Measurements from ENCODE around the gene STK39. TPM values are rescaled to one million over a fixed set of nuclear protein-coding genes. Genes with fewer than 3 reads are reported as not detected.

The STK39 gene
- total RNA-seq, 2 experiments from 2014 or later = 17.7 to 41.1 TPM

- no peak for TF ChIP-seq CTCF (conservative IDR thresholded peaks at IDR 0.05; ENCODE audit: low read length)
- TF ChIP-seq EZH2phosphoT487 (IDR thresholded peaks at IDR 0.05; ENCODE audit: borderline replicate concordance, low read depth, low read length) = no peak
- Histone ChIP-seq H3K79me2 (ENCODE audit: insufficient read depth, low read depth, low read length) (no peaks in the 10 kb centered on the region), H4K20me1 (ENCODE audit: insufficient read depth, low read length) (no peaks in the 10 kb centered on the region), H3K9me2 (ENCODE audit: insufficient read depth, low read length) (no peaks in the 10 kb centered on the region), H3K27ac (ENCODE audit: low read depth, low read length, poor library complexity, severe bottlenecking) (no peak overlapping the region), H3K9me3 (ENCODE audit: low read length) (peaks cover 4% of the 10 kb centered on the region; the same call in 1 of the 2 replicates), H3K4me2 (ENCODE audit: low read length) (no peak overlapping the region), H3K36me3 (ENCODE audit: insufficient read depth, low read length) (no peaks in the 10 kb centered on the region), H3K4me3 (ENCODE audit: low read depth, low read length, poor library complexity, severe bottlenecking) (no peak overlapping the region), H3K4me1 (ENCODE audit: insufficient read depth, low read length, poor library complexity, severe bottlenecking) (no peaks in the 10 kb centered on the region), H2AFZ (ENCODE audit: low read length) (no peak overlapping the region)
- no TSS peak for BruUV-seq (replicated peaks)
- no peak for DNase-seq (ENCODE audit: low spot score)
- intact Hi-C loops (cut with micrococcal nuclease; ENCODE audit: unreplicated experiment) = no loop called here
- ChIA-PET CTCF (ENCODE audit: unreplicated experiment) (no interaction called here), POLR2A (no interaction called here)
These were observed 9.1 kb upstream of the STK39 start for GRCh38 chr2:168256448-168256847.

GRCh38 chr2:168255866-168256265 lies 8.5 kb upstream of the STK39 start:
- Histone ChIP-seq H2AFZ (ENCODE audit: low read length) (no peak overlapping the region), H3K9me3 (ENCODE audit: low read length) (peaks cover 4% of the 10 kb centered on the region; the same call in 1 of the 2 replicates), H3K4me1 (ENCODE audit: insufficient read depth, low read length, poor library complexity, severe bottlenecking) (no peaks in the 10 kb centered on the region), H3K36me3 (ENCODE audit: insufficient read depth, low read length) (no peaks in the 10 kb centered on the region), H3K4me2 (ENCODE audit: low read length) (no peak overlapping the region), H4K20me1 (ENCODE audit: insufficient read depth, low read length) (no peaks in the 10 kb centered on the region), H3K79me2 (ENCODE audit: insufficient read depth, low read depth, low read length) (no peaks in the 10 kb centered on the region), H3K4me3 (ENCODE audit: low read depth, low read length, poor library complexity, severe bottlenecking) (no peak overlapping the region), H3K27ac (ENCODE audit: low read depth, low read length, poor library complexity, severe bottlenecking) (no peak overlapping the region), H3K9me2 (ENCODE audit: insufficient read depth, low read length) (no peaks in the 10 kb centered on the region)
- ChIA-PET CTCF (ENCODE audit: unreplicated experiment) (no interaction called here), POLR2A (no interaction called here)
- TF ChIP-seq CTCF (conservative IDR thresholded peaks at IDR 0.05; ENCODE audit: low read length) (no peak), EZH2phosphoT487 (IDR thresholded peaks at IDR 0.05; ENCODE audit: borderline replicate concordance, low read depth, low read length) (no peak)
- no peak for DNase-seq (ENCODE audit: low spot score)
- intact Hi-C loops (cut with micrococcal nuclease; ENCODE audit: unreplicated experiment) = no loop called here
- no TSS peak for BruUV-seq (replicated peaks)

- Histone ChIP-seq H2AFZ (ENCODE audit: low read length) (no peak overlapping the region), H3K79me2 (ENCODE audit: insufficient read depth, low read depth, low read length) (no peaks in the 10 kb centered on the region), H3K9me3 (ENCODE audit: low read length) (peaks cover 4% of the 10 kb centered on the region; the same call in 1 of the 2 replicates), H3K9me2 (ENCODE audit: insufficient read depth, low read length) (no peaks in the 10 kb centered on the region), H3K36me3 (ENCODE audit: insufficient read depth, low read length) (no peaks in the 10 kb centered on the region), H3K27ac (ENCODE audit: low read depth, low read length, poor library complexity, severe bottlenecking) (no peak overlapping the region), H3K4me1 (ENCODE audit: insufficient read depth, low read length, poor library complexity, severe bottlenecking) (no peaks in the 10 kb centered on the region), H3K4me3 (ENCODE audit: low read depth, low read length, poor library complexity, severe bottlenecking) (no peak overlapping the region), H3K4me2 (ENCODE audit: low read length) (no peak overlapping the region), H4K20me1 (ENCODE audit: insufficient read depth, low read length) (no peaks in the 10 kb centered on the region)
- no peak for TF ChIP-seq CTCF (conservative IDR thresholded peaks at IDR 0.05; ENCODE audit: low read length)
- no peak for TF ChIP-seq EZH2phosphoT487 (IDR thresholded peaks at IDR 0.05; ENCODE audit: borderline replicate concordance, low read depth, low read length)
- CTCF ChIA-PET (ENCODE audit: unreplicated experiment) = no interaction called here
- DNase-seq (ENCODE audit: low spot score) = no peak
- intact Hi-C loops (cut with micrococcal nuclease; ENCODE audit: unreplicated experiment) = no loop called here
- no TSS peak for BruUV-seq (replicated peaks)
- POLR2A ChIA-PET = no interaction called here
These were observed 7.7 kb upstream of the STK39 start for GRCh38 chr2:168255103-168255502.
